Measurements from ENCODE around the gene IL1R2. TPM values are rescaled to one million over a fixed set of nuclear protein-coding genes. Genes with fewer than 3 reads are reported as not detected.

Gene IL1R2, protein sequence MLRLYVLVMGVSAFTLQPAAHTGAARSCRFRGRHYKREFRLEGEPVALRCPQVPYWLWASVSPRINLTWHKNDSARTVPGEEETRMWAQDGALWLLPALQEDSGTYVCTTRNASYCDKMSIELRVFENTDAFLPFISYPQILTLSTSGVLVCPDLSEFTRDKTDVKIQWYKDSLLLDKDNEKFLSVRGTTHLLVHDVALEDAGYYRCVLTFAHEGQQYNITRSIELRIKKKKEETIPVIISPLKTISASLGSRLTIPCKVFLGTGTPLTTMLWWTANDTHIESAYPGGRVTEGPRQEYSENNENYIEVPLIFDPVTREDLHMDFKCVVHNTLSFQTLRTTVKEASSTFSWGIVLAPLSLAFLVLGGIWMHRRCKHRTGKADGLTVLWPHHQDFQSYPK
- 1 to 10 TPM; 2.9 to 8.2 (median 4.9) TPM for total RNA-seq

DNA sequence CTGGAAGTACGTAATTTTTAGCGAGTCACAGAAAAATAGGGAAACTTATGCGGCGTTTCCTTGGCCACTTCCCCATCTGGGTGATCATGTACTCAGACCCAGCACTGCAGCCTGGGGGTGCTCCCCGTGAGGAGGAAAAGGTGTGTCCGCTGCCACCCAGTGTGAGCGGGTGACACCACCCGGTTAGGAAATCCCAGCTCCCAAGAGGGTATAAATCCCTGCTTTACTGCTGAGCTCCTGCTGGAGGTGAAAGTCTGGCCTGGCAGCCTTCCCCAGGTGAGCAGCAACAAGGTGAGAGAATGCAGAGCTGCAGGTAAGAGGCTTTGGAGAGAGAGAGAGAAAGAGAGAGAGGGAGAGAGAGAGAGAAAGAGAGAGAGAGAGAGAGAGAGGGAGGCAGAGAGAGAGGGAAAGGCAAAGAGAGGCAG, at the start of gene IL1R2:
TSS of gene IL1R2 (plus strand) at position 240 of the 425 bp plus-strand sequence. CDS start 16,616 bp downstream, outside the sequence.
- intact Hi-C loops (cut with DNase I; ENCODE audit: low total_unique reads): no loop called here
- TF ChIP-seq POLR2A (IDR thresholded peaks at IDR 0.05) (no peak), CTCF (IDR thresholded peaks at IDR 0.05) (peak in 1 of 4 experiments; percentile 6)
- Histone ChIP-seq H3K36me3 (no peaks in the 10 kb centered on the region), H3K27ac (no peak within 1 kb of the TSS), H3K4me3 (no peak within 1 kb of the TSS), H3K27me3 (no peaks in the 10 kb centered on the region), H3K4me1 (no peaks in the 10 kb centered on the region), H3K9me3 (no peaks in the 10 kb centered on the region)
- no peak for DNase-seq

- H3K4me1 ChIP-seq: no peaks in the 10 kb centered on the region
- H3K4me3 ChIP-seq: no peak overlapping the region
- intact Hi-C loops (cut with DNase I; ENCODE audit: low total_unique reads): no loop called here
- TF ChIP-seq POLR2A (IDR thresholded peaks at IDR 0.05): no peak
- TF ChIP-seq CTCF (IDR thresholded peaks at IDR 0.05): no peak
- DNase-seq: no peak
- H3K27ac ChIP-seq: no peak overlapping the region
- H3K36me3 ChIP-seq: no peaks in the 10 kb centered on the region
- no peaks in the 10 kb centered on the region for H3K9me3 ChIP-seq
- no peaks in the 10 kb centered on the region for H3K27me3 ChIP-seq
Measured at GRCh38 chr2:101942851-101943250, 48.9 kb upstream of the IL1R2 start.

DNA sequence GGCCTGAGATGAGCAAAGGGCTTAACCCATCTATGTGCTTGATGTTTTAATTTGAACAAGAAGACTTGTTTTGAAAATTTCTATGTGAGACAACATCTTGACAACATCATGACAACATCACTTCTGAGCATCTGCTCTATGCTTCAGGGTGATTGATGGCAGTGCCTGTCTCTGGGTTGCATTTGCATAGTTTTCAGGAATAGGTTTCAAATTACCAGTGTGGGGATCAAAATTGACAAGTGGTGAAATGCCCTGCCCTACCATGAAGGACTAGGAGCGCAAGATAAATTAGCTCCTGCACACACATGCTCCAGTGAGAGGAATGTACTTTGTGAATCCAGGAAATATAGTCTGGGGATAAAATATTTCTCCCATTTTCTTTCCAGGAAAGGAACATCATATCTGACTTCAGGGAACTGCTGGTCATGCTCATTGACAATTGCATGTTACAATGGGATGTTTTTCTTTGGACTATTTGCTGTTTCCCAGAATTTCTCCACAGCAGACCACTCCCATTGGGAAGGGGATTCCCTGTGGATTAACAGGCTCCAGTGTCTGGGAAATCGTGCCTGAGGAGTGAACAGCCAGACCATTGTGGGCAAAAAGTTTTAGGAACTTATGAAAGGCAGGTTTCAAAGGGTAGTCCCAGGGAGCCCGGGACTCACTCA, 45.3 kb upstream of the IL1R2 start:
- no peaks in the 10 kb centered on the region for H3K4me1 ChIP-seq
- intact Hi-C loops (cut with DNase I; ENCODE audit: low total_unique reads): no loop called here
- H3K36me3 ChIP-seq: no peaks in the 10 kb centered on the region
- TF ChIP-seq CTCF (IDR thresholded peaks at IDR 0.05): no peak
- no peak for TF ChIP-seq POLR2A (IDR thresholded peaks at IDR 0.05)
- H3K27me3 ChIP-seq: no peaks in the 10 kb centered on the region
- H3K4me3 ChIP-seq: no peak overlapping the region
- no peaks in the 10 kb centered on the region for H3K9me3 ChIP-seq
- no peak for DNase-seq
- H3K27ac ChIP-seq: no peak overlapping the region

GRCh38 chr2:101947374-101947773, 44.4 kb upstream of the IL1R2 start:
- Histone ChIP-seq H3K27me3 (no peaks in the 10 kb centered on the region), H3K4me3 (no peak overlapping the region), H3K4me1 (no peaks in the 10 kb centered on the region), H3K9me3 (no peaks in the 10 kb centered on the region), H3K27ac (no peak overlapping the region), H3K36me3 (no peaks in the 10 kb centered on the region)
- no peak for DNase-seq
- TF ChIP-seq CTCF (IDR thresholded peaks at IDR 0.05) (no peak), POLR2A (IDR thresholded peaks at IDR 0.05) (no peak)
- intact Hi-C loops (cut with DNase I; ENCODE audit: low total_unique reads): no loop called here

GRCh38 chr2:101948625-101949155, 43.1 kb upstream of the IL1R2 start:
- H3K9me3 ChIP-seq: no peaks in the 10 kb centered on the region
- TF ChIP-seq CTCF (IDR thresholded peaks at IDR 0.05): no peak
- TF ChIP-seq POLR2A (IDR thresholded peaks at IDR 0.05): no peak
- no peaks in the 10 kb centered on the region for H3K4me1 ChIP-seq
- no peak overlapping the region for H3K4me3 ChIP-seq
- intact Hi-C loops (cut with DNase I; ENCODE audit: low total_unique reads): no loop called here
- no peaks in the 10 kb centered on the region for H3K27me3 ChIP-seq
- no peak overlapping the region for H3K27ac ChIP-seq
- DNase-seq: no peak
- H3K36me3 ChIP-seq: no peaks in the 10 kb centered on the region
